B cell (primary cell): ENCODE measurements around the gene ANXA4. TPM values are rescaled to one million over a fixed set of nuclear protein-coding genes. Genes with fewer than 3 reads are reported as not detected.
A peak's percentile ranks its signal among the peaks of the same experiment; 100 is the strongest.
"Not testable (repeated sequence)": the region's sequence is repeated elsewhere in the genome, so short reads cannot be mapped to it uniquely, and the experiment has no call there.

Source experiments
- ATAC-seq: fragments of 200-7000 bp; cut with Tn5 transposase; one replicate; pipeline ENCODE4 v1.10.0; 2021; ENCODE audit warnings: low read depth, mild to moderate bottlenecking, moderate number of reproducible peaks, moderate library complexity
- CTCF ChIA-PET: fragments of 350-600 bp; sonication (Branson Sonifier 250); formaldehyde crosslinking; loops from one replicate; lab custom pipeline; 2021; ENCODE audit warnings: antibody characterized with exemption, inconsistent platforms; lab: Charles Lee
- POLR2A ChIA-PET: fragments of 350-600 bp; sonication (Branson Sonifier 250); formaldehyde crosslinking; loops from one replicate; lab custom pipeline; 2021; ENCODE audit warnings: antibody characterized with exemption; lab: Charles Lee
- DNase-seq: peaks from one replicate; pipeline ENCODE4 v3.0.0; 2013
- H2AFZ ChIP-seq: 2 replicates; pipeline ENCODE4 v1.6.1; 2012; ENCODE audit warnings: mild to moderate bottlenecking, low read depth, low read length; ENCODE audit not compliant: insufficient read depth, poor library complexity, severe bottlenecking
- H3K27ac ChIP-seq, 2 donors: 1 replicate in 1 of 2; 2 replicates in 1 of 2; pipeline ENCODE4 v1.5.1; 2012 to 2013; ENCODE audit warnings: low read length in 2 of 2, mild to moderate bottlenecking in 2 of 2, moderate library complexity in 1 of 2
- H3K27me3 ChIP-seq, 4 experiments: fragments of 200-600 bp in 1 of 4; sonication (generic) in 1 of 4; replicated peaks in 1 of 4; 1 replicate in 2 of 4; 2 replicates in 2 of 4; pipeline versions ENCODE4 v1.6.1 to v1.7.0; 2013 to 2016; ENCODE audit warnings: low read length in 3 of 4, mild to moderate bottlenecking in 2 of 4, mixed read lengths in 1 of 4, moderate library complexity in 1 of 4; ENCODE audit not compliant: insufficient read depth in 4 of 4, control insufficient read depth in 3 of 4; ENCODE audit errors: control extremely low read depth in 1 of 4
- H3K36me3 ChIP-seq, 2 experiments: replicated peaks in 1 of 2; 1 replicate in 1 of 2; 2 replicates in 1 of 2; pipeline versions ENCODE4 v1.6.1 to v1.7.1; 2013; ENCODE audit warnings: low read length in 1 of 2; ENCODE audit not compliant: insufficient read depth in 2 of 2, control insufficient read depth in 1 of 2; ENCODE audit errors: control extremely low read depth in 1 of 2, extremely low read depth in 1 of 2
- H3K4me1 ChIP-seq, 2 donors: fragments of 200-600 bp in 1 of 2; sonication (generic) in 1 of 2; 1 replicate in 1 of 2; 2 replicates in 1 of 2; pipeline versions ENCODE4 v1.5.1 to v1.6.1; 2013 to 2017; ENCODE audit warnings: low read length in 2 of 2; ENCODE audit not compliant: control insufficient read depth in 2 of 2, insufficient read depth in 2 of 2
- H3K4me2 ChIP-seq: replicated peaks from 2 replicates; pipeline ENCODE3; 2012; ENCODE audit warnings: mild to moderate bottlenecking, low read depth, low read length; ENCODE audit not compliant: poor library complexity, severe bottlenecking
- H3K4me3 ChIP-seq, 5 experiments: fragments of 200-600 bp in 1 of 5; sonication (generic) in 1 of 5; 1 replicate in 3 of 5; 2 replicates in 2 of 5; pipeline versions ENCODE4 v1.5.1 to v1.7.0; 2011 to 2016; ENCODE audit warnings: low read length in 4 of 5, mild to moderate bottlenecking in 4 of 5, low read depth in 2 of 5, control low read depth in 1 of 5, moderate library complexity in 1 of 5; ENCODE audit not compliant: insufficient read depth in 1 of 5; ENCODE audit errors: control extremely low read depth in 1 of 5, extremely low read depth in 1 of 5
- H3K79me2 ChIP-seq: fragments of 200-600 bp; sonication (generic); one replicate; pipeline ENCODE4 v1.6.0; 2016; ENCODE audit warnings: low read length; ENCODE audit not compliant: control insufficient read depth, insufficient read depth
- H3K9ac ChIP-seq: fragments of 200-600 bp; sonication (generic); 2 replicates; pipeline ENCODE4 v1.6.1; 2017; ENCODE audit warnings: mild to moderate bottlenecking, low read length, moderate library complexity
- H3K9me3 ChIP-seq, 3 donors: one replicate each; pipeline versions ENCODE4 v1.6.1 to v1.7.1; 2013; ENCODE audit warnings: low read length in 2 of 3; ENCODE audit not compliant: control insufficient read depth in 2 of 3, insufficient read depth in 1 of 3; ENCODE audit errors: control extremely low read depth in 1 of 3
- H4K20me1 ChIP-seq: 2 replicates; pipeline ENCODE4 v1.6.0; 2012; ENCODE audit warnings: mild to moderate bottlenecking, low read length; ENCODE audit not compliant: insufficient read depth, control insufficient read depth, poor library complexity, severe bottlenecking
- H3K27ac Mint-ChIP-seq: one replicate; pipeline ENCODE4 v1.8.0; 2021; ENCODE audit warnings: mixed read lengths
- H3K27me3 Mint-ChIP-seq: one replicate; pipeline ENCODE4 v1.8.0; 2021; ENCODE audit warnings: mixed read lengths
- H3K4me1 Mint-ChIP-seq: one replicate; pipeline ENCODE4 v1.8.0; 2021; ENCODE audit warnings: mixed read lengths
- H3K4me3 Mint-ChIP-seq: one replicate; pipeline ENCODE4 v1.8.0; 2021; ENCODE audit warnings: mixed read lengths
- H3K9me3 Mint-ChIP-seq: one replicate; pipeline ENCODE4 v1.8.0; 2022; ENCODE audit warnings: mixed read lengths; ENCODE audit not compliant: insufficient read depth
- EZH2 ChIP-seq: IDR thresholded peaks from 2 replicates; pipeline ENCODE4 v1.6.1; 2012; ENCODE audit warnings: borderline replicate concordance, low read depth, mild to moderate bottlenecking, moderate library complexity, low read length; ENCODE audit not compliant: insufficient read depth, poor library complexity, severe bottlenecking
- WGBS: methylation state at CpG from one replicate; pipeline ENCODE4 v1.1.5; 2013; ENCODE audit warnings: missing lambda C conversion rate; ENCODE audit not compliant: insufficient coverage; 5-methylcytosine and 5-hydroxymethylcytosine counted together
- intact Hi-C: fragments of 100-400 bp; cut with micrococcal nuclease; formaldehyde crosslinking; loops from one replicate; pipeline ENCODE4 v1.10.0; 2022
- polyA plus RNA-seq: library from polyadenylated mRNA; depleted of rRNA; stranded (reverse); fragments of >200 nt; gene quantifications from 2 replicates; pipeline ENCODE4 v1.2.3, GENCODE V29; 2012
- total RNA-seq, 2 donors: library from RNA; stranded (reverse); fragments of 120-200 nt in 1 of 2; gene quantifications; 1 replicate in 1 of 2; 2 replicates in 1 of 2; pipeline versions ENCODE4 v1.2.3 to v1.2.4, GENCODE V29; 2013 to 2022
- TF ChIP-seq, protein P1 (sequence below): fragments of 200-600 bp; IDR thresholded peaks from one replicate; pipeline ENCODE4 v1.8.0; 2022; ENCODE audit warnings: antibody characterized with exemption, mild to moderate bottlenecking

Gene ANXA4
- total and polyA plus RNA-seq, 2 donors (not counting 1 experiment from before 2014, with no cell fraction given), result 28.4 to 61.7 TPM

DNA sequence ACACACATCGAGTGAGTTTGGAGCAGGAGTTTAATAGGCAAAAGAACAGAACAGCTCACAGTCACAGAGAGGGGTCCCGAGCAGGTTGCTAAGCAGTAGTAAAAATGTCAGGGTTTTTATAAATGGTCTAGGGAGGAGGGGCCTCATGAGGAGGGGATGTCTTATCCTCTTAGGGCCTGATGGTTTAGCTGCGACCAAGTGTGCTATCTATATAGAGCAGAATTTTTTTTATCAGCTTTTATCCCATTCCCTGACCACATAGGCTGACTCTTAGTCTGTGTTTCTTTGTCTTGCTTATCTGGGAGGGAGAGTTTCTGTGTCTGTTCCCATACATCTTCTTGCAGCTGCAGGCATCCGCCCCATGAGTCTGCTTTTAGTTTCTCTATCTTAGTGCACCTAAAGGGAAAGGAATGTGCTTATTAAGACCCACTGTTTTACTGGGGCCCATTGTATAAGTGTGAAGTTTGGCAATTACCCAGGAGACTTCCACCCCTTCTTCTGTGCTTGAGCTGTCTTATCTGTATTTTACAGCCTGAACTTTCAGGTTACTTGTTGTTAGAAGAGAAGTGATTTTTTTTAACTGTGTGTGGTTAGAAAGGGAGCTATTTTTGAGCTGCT lies 57.1 kb downstream of the ANXA4 start:
- ATAC-seq, result peak; percentile 46
- CTCF ChIA-PET, result interaction anchor here (1.4 to 3.5 kb wide), 7 partner anchors 9 to 74 kb away, joined by 3 to 24 read pairs (median 6); no protein-coding TSS in a partner anchor
- H2AFZ ChIP-seq, result peak overlapping the region; percentile 59
- no peak for TF ChIP-seq EZH2
- H3K4me3 ChIP-seq, result peak overlapping the region in 4 of 5 experiments; percentile 11 to 42 (median 38)
- H3K27ac ChIP-seq, result peak overlapping the region; percentile 42 to 71
- no peaks in the 10 kb centered on the region for H3K27me3 ChIP-seq
- Mint-ChIP-seq H3K27me3 (no peaks in the 10 kb centered on the region), H3K4me3 (peak overlapping the region; percentile 88), H3K4me1 (peaks cover 60% of the 10 kb centered on the region), H3K9me3 (no peaks in the 10 kb centered on the region), H3K27ac (peak overlapping the region; percentile 81)
- intact Hi-C loops, result no loop called here
- H3K4me1 ChIP-seq, result peaks cover 58 to 70% of the 10 kb centered on the region in 2 donors
- no peaks in the 10 kb centered on the region for H3K36me3 ChIP-seq
- H3K79me2 ChIP-seq, result peaks cover 17% of the 10 kb centered on the region
- 4% methylated on average over 3 of the region's 4 CpGs for WGBS
- peak overlapping the region; percentile 51 for H3K9ac ChIP-seq
- peak overlapping the region; percentile 64 for H3K4me2 ChIP-seq
- POLR2A ChIA-PET, result interaction anchor here (1.1 to 1.4 kb wide), 2 partner anchors 9 to 67 kb away, joined by 5 read pairs; no protein-coding TSS in a partner anchor
- DNase-seq, result peak; percentile 35
- H3K9me3 ChIP-seq, result no peaks in the 10 kb centered on the region
- H4K20me1 ChIP-seq, result no peaks in the 10 kb centered on the region

GRCh38 chr2:69801745-69802290 lies 59.9 kb downstream of the ANXA4 start:
- DNase-seq (no peak), ATAC-seq (no peak)
- Mint-ChIP-seq H3K4me3 (peak overlapping the region; percentile 12), H3K9me3 (no peaks in the 10 kb centered on the region), H3K27me3 (no peaks in the 10 kb centered on the region), H3K27ac (peak overlapping the region; percentile 39), H3K4me1 (peaks cover 66% of the 10 kb centered on the region)
- Histone ChIP-seq H3K4me1 (peaks cover 65 to 74% of the 10 kb centered on the region in 2 donors), H4K20me1 (no peaks in the 10 kb centered on the region), H3K4me2 (peak overlapping the region; percentile 21), H3K27me3 (no peaks in the 10 kb centered on the region), H3K9ac (no peak overlapping the region), H3K4me3 (no peak overlapping the region), H3K9me3 (no peaks in the 10 kb centered on the region), H3K79me2 (peaks cover 17% of the 10 kb centered on the region), H3K36me3 (peaks cover 1 to 8% of the 10 kb centered on the region in 2 experiments), H2AFZ (no peak overlapping the region), H3K27ac (no peak overlapping the region)
- WGBS, result 100% methylated on average over 1 of the region's 1 CpG
- ChIA-PET POLR2A (interaction anchor here (0.7 kb wide), 1 partner anchor 82 kb away, joined by 3 read pairs; no protein-coding TSS in a partner anchor), CTCF (interaction anchor here (3.5 to 8.9 kb wide), 2 partner anchors 77 kb away, joined by 23 to 76 read pairs; no protein-coding TSS in a partner anchor)
- intact Hi-C loops, result loop anchor here (2.0 to 5.0 kb wide), 2 partner anchors 15 to 60 kb away; partner anchors contain the start of gene ANXA4
- TF ChIP-seq, protein P1, sequence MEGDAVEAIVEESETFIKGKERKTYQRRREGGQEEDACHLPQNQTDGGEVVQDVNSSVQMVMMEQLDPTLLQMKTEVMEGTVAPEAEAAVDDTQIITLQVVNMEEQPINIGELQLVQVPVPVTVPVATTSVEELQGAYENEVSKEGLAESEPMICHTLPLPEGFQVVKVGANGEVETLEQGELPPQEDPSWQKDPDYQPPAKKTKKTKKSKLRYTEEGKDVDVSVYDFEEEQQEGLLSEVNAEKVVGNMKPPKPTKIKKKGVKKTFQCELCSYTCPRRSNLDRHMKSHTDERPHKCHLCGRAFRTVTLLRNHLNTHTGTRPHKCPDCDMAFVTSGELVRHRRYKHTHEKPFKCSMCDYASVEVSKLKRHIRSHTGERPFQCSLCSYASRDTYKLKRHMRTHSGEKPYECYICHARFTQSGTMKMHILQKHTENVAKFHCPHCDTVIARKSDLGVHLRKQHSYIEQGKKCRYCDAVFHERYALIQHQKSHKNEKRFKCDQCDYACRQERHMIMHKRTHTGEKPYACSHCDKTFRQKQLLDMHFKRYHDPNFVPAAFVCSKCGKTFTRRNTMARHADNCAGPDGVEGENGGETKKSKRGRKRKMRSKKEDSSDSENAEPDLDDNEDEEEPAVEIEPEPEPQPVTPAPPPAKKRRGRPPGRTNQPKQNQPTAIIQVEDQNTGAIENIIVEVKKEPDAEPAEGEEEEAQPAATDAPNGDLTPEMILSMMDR, result no peak
- no peak for TF ChIP-seq EZH2

DNA sequence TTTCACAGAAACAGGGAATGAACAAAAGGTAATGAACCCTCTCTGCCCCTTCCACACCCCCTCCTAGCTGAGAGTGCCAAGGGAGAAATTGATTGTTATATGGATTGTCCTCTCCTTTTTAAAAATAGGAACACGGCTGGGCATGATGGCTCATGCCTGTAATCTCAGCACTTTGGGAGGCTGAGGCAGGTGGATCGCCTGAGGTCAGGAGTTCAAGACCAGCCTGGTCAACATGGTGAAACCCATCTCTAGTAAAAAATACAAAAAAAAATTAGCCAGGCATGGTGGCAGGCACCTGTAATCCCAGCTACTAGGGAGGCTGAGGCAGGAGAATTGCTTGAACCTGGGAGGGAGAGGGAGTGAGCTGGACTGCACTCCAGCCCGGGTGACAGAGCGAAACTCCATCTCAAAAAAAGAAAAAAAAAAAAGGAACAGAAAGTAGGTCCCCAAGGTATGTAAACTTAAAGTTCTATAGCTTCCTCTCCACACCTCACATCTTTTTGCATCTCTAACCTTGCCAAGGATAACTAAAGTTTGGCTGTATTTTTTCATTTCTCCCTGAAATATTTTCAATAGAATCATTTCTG lies 60.9 kb downstream of the ANXA4 start:
- Histone ChIP-seq H3K9ac (peak overlapping the region; percentile 24), H3K79me2 (peaks cover 17% of the 10 kb centered on the region), H3K36me3 (peaks cover 1 to 11% of the 10 kb centered on the region in 2 experiments), H3K4me1 (peaks cover 59 to 68% of the 10 kb centered on the region in 2 donors), H3K4me2 (peak overlapping the region; percentile 68), H3K4me3 (peak overlapping the region in 1 of 5 experiments; percentile 31)
- intact Hi-C loops, result loop anchor here (2.0 to 5.0 kb wide), 2 partner anchors 14 to 61 kb away; partner anchors contain the start of gene ANXA4
- peak; percentile 66 for ATAC-seq
- H3K4me3 Mint-ChIP-seq, result peak overlapping the region; percentile 40
- H3K27me3 ChIP-seq, H2AFZ ChIP-seq, H3K27ac ChIP-seq, H4K20me1 ChIP-seq, H3K9me3 ChIP-seq, H3K9me3 Mint-ChIP-seq, H3K27me3 Mint-ChIP-seq: not testable (repeated sequence)
- ChIA-PET CTCF (interaction anchor here (0.6 to 8.9 kb wide), 6 partner anchors 13 to 896 kb away, joined by 3 to 76 read pairs (median 4); no protein-coding TSS in a partner anchor), POLR2A (interaction anchor here (0.7 kb wide), 1 partner anchor 83 kb away, joined by 3 read pairs; no protein-coding TSS in a partner anchor)
- H3K4me1 Mint-ChIP-seq, result peaks cover 59% of the 10 kb centered on the region
- DNase-seq, result peak; percentile 53
- whole genome bisulfite sequencing, result no CpG with 5 or more reads among the region's 4 CpGs
- H3K27ac Mint-ChIP-seq, result peak overlapping the region; percentile 11
